GM08714 (cell line): ENCODE data around the gene ATXN7.

ENCODE experiments used
- H3K4me3 ChIP-seq: fragments of 200-500 bp; sonication (Bioruptor generic); 2 replicates; pipeline ENCODE4 v1.5.1; 2014; ENCODE audit warnings: mild to moderate bottlenecking, low read length, inconsistent platforms
- ZNF274 ChIP-seq: IDR thresholded peaks from 2 replicates; pipeline ENCODE4 v1.6.1; 2012; ENCODE audit warnings: mild to moderate bottlenecking, low read depth, low read length

Gene ATXN7

DNA sequence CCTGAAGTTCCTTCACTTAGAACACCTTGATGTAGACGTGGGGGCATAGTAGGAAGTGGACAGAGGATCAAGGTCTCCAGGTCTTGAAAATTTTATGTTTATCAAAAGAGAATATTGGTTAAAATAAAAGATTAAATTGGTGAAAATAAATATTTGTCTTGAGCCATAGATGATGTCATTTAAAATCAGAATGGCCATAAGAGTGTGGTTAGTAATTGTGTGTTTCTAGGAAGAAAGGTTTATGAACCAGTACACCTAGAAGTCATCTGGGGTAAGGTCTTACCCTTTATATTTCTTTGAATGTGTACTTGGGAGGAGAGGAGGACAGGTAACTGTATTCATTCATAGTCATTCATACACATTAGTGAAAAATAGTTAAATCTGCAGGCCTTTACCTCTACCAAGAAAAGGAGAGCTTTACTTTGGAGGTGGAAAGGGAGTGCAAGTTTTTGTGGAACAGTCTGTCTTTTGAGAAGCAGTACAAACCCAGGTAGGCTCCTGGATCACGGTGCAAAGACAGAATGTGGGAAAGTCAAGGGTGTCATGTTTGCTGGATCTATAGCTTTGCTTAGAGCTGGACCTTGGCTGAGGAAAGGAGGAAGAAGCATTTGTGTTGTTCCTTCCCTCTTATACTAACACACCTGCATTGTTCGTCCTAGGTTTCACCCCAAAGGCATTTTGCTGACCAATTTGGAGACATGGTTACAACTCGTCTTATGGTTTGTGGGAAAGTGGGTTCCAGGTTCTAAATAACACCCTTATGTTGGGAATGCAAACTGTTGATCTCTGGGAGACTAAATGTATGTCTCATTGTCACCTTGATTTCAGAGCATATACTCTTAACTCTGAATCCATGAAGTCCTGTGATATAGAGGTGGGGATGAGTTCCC lies 42.3 kb downstream of the ATXN7 start:
- no peak for TF ChIP-seq ZNF274
- H3K4me3 ChIP-seq, result no peak overlapping the region

DNA sequence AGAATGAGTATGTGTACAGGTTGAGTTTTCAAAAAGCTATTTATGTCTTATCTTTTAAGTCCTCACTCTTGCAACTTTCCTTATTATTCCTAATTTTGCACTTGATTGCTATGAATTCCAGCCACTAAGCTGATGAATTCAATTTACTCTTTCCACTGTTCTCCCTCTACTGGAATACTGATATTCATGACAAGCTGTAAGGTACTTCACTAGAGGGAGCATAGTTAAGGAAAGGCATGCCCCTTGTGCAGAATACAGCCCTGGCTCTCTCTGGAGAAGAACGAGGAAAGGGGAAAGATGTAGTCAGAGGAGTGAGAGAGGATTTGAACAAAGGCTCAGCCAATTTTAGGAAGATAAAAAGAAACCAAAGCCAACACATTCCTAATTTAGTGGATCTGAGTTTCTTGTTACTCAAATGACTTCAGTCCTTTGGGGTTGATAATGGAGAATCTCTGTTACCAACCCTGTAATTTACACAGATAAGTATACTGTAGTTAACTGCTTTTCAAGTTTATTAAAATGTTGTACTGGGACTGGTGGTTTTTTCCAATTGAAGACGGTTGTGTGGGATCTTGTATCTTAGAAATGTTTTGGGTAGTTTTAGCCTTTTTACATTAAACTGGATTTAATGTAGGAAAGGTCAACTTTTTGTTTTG lies 44.5 kb downstream of the ATXN7 start:
- no peak for TF ChIP-seq ZNF274
- H3K4me3 ChIP-seq, result no peak overlapping the region

DNA sequence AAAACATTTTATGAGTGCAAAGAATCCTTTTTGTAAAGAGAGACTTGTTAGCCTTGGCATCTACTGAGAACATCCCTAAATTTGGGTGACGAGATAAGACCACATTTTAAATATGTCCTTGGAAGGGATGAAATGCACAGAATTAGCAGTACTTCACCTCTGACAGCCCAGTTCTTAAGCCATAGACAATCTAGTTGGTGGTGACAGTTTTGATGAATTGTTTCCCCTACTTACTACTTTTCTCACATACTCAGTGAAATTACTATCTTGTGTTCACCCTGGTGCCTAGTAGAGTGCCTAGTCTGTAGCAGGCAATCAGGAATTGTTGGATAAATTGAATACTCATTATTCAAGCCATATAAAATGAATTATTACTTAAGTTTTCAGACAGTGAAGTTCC lies 45.1 kb downstream of the ATXN7 start:
- H3K4me3 ChIP-seq, result no peak overlapping the region
- TF ChIP-seq ZNF274, result no peak

DNA sequence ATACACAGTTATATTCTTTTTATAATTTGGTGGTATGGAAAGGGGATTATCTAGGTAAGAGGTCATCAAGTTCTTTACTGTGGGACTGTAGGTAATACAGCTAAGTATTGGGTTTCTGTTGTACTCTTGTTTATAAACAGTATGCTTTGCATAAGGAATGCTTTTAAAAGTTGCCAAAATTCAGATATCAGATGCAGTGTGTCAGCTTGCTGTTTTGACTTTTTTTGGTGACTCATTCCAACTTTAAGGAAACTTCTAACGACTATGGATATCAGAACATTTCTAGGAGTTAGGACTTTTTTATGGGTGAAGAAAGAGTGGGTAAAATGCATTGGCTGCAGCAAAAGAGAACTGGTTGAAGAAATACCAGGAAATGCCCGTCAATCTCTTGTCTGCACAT lies 45.8 kb downstream of the ATXN7 start:
- no peak overlapping the region for H3K4me3 ChIP-seq

DNA sequence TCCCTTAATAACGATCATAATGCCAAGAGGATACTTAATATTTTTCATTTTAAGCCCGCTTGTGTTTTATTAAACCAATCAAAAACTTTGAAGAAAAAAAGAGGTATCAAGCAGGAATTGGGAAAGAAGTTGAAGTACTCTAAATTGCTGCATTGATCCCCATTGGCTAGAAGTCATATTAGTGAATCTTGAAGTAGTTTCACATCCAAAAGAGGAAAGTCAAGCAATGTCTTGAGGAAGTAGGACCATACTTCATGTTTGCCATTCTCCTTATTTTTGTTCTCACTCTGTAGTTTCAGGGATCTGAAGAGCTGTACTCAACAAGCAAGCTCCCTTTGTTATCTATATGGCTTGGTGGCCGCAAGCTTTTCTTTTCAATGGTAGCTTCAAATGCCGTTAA lies 46.3 kb downstream of the ATXN7 start:
- TF ChIP-seq ZNF274, result no peak
- H3K4me3 ChIP-seq, result no peak overlapping the region

More for the DNA sequence above, 45.8 kb downstream of the ATXN7 start:
- no peak for TF ChIP-seq ZNF274

DNA sequence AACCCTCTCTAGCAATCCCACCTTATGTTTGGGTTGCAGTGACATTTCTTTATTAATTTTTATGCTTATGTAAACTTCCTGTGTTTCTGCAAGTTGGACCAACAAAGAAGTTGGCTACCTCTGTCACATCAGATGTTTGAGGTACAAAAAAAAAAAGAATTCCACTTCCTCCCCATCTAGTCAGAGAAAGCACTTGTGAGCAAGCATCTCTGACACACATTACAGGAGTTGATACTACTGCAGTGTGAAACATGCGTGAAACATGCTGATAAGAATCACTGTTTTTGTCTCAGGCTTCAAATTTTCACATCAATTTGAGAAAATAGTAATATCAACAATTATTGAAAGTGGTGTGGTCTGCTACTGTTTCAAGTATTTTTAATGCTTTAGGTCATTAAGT lies 47.2 kb downstream of the ATXN7 start:
- no peak for TF ChIP-seq ZNF274
- H3K4me3 ChIP-seq, result peak overlapping the region; percentile 68; the same call in 1 of the 2 replicates

DNA sequence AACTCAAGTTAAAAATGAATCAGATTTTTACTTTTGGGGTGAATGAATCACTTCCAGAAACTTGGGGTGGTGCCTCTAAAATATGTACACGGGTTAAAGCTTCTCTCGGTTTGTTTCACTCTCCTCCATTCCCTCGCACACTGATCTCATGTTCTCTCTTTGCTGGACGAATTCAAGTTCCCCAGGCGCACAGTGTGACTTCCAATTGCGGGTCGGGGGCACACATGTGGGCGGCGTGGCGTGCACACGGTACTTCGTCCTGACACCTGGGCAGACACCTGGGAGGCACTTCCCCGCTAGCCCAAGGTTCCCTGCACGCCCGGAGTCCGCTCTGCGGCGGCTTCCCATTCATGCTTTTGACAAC lies 47.8 kb downstream of the ATXN7 start:
- no peak for TF ChIP-seq ZNF274
- peak overlapping the region; percentile 68 for H3K4me3 ChIP-seq

DNA sequence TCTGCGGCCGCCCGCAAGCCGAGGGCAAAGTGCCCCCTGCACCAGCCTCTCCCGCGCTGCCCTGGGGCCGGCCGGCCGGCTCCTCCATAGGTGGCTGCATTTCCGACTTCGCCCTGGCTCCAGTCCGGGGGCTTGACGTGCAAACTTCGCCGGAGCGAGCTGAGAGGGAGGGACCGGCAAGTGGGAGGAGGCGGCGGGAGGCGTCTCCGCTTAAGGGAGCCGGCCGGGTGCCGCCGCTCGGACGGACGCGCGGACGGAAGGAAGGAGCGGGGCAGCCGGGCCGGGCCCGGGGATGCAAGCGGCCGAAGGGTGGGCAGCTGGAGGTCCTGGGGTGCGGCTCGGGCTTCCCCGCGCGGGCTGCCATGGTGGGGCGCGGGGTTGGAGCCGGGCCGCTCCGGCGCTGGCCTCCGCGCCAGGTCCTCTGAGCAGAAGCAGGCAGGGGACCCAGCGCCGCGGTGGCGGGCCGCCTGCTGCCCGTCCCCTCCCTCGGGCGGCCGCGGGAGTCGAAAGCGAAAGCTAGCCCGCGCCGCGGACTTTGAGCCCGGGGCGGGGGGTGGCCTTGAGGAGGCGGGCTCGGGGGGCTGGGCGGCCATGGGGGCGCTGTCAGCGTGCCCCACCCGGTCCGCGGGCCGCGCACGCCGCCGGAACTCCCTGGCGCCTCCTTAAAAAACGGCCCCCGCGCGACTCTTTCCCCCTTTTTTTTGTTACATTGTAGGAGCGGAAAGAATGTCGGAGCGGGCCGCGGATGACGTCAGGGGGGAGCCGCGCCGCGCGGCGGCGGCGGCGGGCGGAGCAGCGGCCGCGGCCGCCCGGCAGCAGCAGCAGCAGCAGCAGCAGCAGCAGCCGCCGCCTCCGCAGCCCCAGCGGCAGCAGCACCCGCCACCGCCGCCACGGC lies 48.5 kb downstream of the ATXN7 start, which contains the start of gene SCAANT1:
TSS of gene SCAANT1 (minus strand) at position 511 of the 895 bp plus-strand sequence.
- no peak for TF ChIP-seq ZNF274
- H3K4me3 ChIP-seq, result peak within 1 kb of the TSS; percentile 68

DNA sequence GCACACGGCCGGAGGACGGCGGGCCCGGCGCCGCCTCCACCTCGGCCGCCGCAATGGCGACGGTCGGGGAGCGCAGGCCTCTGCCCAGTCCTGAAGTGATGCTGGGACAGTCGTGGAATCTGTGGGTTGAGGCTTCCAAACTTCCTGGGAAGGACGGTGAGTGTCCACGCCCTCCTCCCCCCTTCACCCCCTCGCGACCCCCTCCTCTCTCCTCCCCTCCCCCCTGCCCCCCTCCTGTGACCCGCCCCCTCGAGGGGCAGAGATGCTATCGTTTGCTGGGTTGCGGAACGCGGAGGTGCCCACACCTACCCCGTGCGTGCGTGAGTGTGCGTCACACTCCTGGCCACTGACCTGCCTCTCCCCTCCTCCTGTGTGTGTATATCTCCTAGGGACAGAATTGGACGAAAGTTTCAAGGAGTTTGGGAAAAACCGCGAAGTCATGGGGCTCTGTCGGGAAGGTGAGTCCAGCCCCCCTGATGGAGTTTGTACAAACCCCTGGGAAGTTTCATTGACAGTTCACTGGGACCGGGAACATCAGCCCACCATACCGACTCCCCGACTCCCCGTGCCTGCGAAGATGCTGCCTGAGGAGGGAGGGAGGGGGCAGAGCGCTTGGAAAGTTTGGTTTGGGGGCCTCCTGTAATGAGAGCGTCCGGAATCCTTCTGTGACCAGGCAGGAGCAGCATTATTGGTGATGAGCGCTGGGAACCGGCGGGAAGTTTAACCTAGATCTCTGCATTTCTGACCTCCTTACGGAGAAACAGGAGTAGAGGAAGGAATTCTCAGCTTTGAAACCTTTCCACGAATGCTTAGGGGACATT lies 49.3 kb downstream of the ATXN7 start:
- TF ChIP-seq ZNF274, result no peak
- peak overlapping the region; percentile 68 for H3K4me3 ChIP-seq

DNA sequence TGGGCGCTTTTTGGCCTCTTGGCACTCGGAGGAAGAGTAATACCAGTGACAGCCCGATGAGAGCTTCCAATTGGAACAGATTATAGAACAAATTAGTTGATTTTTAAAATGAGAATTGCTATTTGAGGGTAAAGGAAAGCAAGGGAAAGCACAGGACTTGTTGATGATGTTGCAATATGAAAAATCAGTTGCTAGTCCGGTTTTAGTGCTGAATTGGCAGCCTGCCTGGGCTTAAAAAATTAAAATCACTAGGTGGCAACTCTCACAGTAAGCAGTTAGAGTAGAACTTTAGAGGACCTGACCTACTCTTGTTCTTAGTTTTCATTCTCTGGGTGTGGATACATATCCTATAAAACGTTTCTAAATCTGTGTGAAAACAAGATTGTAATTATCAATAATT lies 50.6 kb downstream of the ATXN7 start:
- TF ChIP-seq ZNF274, result no peak
- no peak overlapping the region for H3K4me3 ChIP-seq

DNA sequence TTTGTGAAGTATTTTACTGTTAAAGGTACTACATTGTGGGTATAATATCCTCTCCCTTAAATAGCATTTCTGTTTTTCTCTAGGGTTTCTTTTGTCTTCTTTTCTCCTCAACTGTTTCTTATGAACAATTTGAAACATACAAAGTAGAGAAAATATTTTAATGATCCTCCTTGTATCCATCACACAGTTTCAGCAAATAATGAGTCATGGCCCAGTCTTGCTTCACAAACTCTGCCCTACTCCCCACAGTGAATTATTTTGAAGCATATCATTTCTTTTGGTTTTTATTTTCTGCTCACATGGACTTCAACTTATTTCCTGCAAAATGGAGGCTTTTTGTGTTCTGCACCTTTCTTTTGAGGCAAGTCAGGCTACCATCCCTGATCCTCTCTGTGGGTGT lies 54.7 kb downstream of the ATXN7 start:
- no peak for TF ChIP-seq ZNF274

DNA sequence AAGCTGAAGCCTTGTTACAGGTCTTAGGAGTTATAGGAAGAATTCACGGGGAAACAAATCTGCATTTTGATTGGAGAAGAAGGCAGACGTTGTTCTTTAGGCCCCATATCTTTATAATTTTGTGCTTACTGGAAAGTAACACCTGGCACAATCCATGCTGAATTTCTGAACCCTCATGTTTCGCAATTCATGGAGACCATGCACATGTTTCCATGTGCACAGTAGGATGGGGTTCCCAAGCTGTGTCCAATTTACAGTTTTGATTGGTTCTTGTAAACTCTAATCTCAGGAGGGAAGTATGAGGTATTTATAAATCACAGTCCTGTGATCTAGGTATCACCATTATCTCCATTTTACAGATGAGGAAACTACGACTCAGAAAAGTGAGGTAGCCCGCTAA lies 56.3 kb downstream of the ATXN7 start:
- no peak overlapping the region for H3K4me3 ChIP-seq
- TF ChIP-seq ZNF274, result no peak

More for the DNA sequence above, 54.7 kb downstream of the ATXN7 start:
- H3K4me3 ChIP-seq, result no peak overlapping the region

DNA sequence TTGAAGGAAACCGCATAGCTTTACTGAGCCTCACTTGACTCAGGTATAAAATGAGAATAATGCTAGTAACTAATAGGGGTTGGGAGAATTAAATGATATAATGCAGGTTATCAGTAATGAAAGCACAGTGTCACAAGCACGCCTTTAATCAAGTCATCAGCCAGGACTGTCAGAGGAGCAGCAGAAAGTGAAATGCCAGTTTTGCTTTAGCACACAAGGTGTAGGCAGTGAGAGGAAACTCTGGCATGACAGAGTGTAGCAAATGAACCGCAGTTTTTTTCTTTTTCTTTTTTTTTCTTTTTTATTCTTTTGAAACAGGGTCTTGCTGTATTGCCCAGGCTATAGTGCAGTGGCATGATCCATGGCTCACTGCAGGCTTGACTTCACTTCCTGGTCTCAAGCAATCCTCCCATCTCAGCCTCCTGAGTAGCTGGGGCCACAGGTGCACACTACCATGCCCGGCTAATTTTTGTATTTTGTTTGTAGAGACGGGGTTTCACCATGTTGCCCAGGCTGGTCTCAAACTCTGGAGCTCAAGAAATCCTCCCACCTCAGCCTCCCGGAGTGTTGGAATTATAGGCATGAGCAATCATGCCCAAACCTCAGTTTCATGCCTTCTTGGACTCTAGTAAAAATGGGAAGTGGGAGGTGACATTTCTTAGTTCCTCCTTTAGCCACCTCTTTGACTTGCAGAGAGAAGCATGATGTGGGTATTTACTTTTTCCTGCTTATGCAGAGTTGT lies 58.2 kb downstream of the ATXN7 start:
- no peak for TF ChIP-seq ZNF274
- no peak overlapping the region; the same call in 1 of the 2 replicates for H3K4me3 ChIP-seq
